H9 (cell line): ENCODE measurements around the gene ATRN. TPM values are rescaled to one million over a fixed set of nuclear protein-coding genes. Genes with fewer than 3 reads are reported as not detected.
A peak's percentile ranks its signal among the peaks of the same experiment; 100 is the strongest.

Experiments
- DNase-seq: peaks from one replicate; pipeline ENCODE4 v3.0.0-alpha.2; 2017
- H2AFZ ChIP-seq: one replicate; pipeline ENCODE4 v1.6.1; 2013; ENCODE audit warnings: mild to moderate bottlenecking, low read length, control low read depth, moderate library complexity
- H2AK5ac ChIP-seq: 2 replicates; pipeline ENCODE4 v1.6.1; 2013; ENCODE audit warnings: low read length, control low read depth, mixed read lengths; ENCODE audit not compliant: insufficient read length
- H2BK120ac ChIP-seq: one replicate; pipeline ENCODE4 v1.6.1; 2013; ENCODE audit warnings: low read depth, mild to moderate bottlenecking, low read length, control low read depth, inconsistent platforms; ENCODE audit not compliant: poor library complexity, severe bottlenecking
- H2BK12ac ChIP-seq: 2 replicates; pipeline ENCODE4 v1.6.1; 2013; ENCODE audit warnings: low read length, control low read depth, mixed read lengths, low read depth; ENCODE audit not compliant: insufficient read length
- H2BK15ac ChIP-seq: 2 replicates; pipeline ENCODE4 v1.6.1; 2013; ENCODE audit warnings: low read depth, low read length, control low read depth
- H2BK20ac ChIP-seq: one replicate; pipeline ENCODE4 v1.6.1; 2013; ENCODE audit warnings: low read depth, mild to moderate bottlenecking, low read length, control low read depth, inconsistent platforms; ENCODE audit not compliant: poor library complexity, severe bottlenecking
- H2BK5ac ChIP-seq: 2 replicates; pipeline ENCODE4 v1.6.1; 2013; ENCODE audit warnings: low read length, control low read depth, mixed read lengths; ENCODE audit not compliant: insufficient read length
- H3K14ac ChIP-seq: 2 replicates; pipeline ENCODE4 v1.6.1; 2013; ENCODE audit warnings: low read length, control low read depth; ENCODE audit not compliant: insufficient read depth
- H3K18ac ChIP-seq: 2 replicates; pipeline ENCODE4 v1.6.1; 2013; ENCODE audit warnings: low read depth, mild to moderate bottlenecking, mixed read lengths, low read length, control low read depth; ENCODE audit not compliant: insufficient read length
- H3K23ac ChIP-seq: 2 replicates; pipeline ENCODE4 v1.6.1; 2013; ENCODE audit warnings: low read length, control low read depth, mixed read lengths, low read depth; ENCODE audit not compliant: insufficient read length
- H3K23me2 ChIP-seq: 2 replicates; pipeline ENCODE4 v1.6.1; 2013; ENCODE audit warnings: low read depth, mild to moderate bottlenecking, mixed read lengths, low read length, control low read depth; ENCODE audit not compliant: insufficient read length, poor library complexity, severe bottlenecking
- H3K27ac ChIP-seq: 2 replicates; pipeline ENCODE4 v1.5.1; 2013; ENCODE audit warnings: low read length, control low read depth, mixed read lengths, low read depth; ENCODE audit not compliant: insufficient read length
- H3K27me3 ChIP-seq: 2 replicates; pipeline ENCODE4 v1.6.1; 2013; ENCODE audit warnings: low read length, control low read depth, inconsistent platforms; ENCODE audit not compliant: insufficient read depth
- H3K4ac ChIP-seq: 2 replicates; pipeline ENCODE4 v1.6.1; 2013; ENCODE audit warnings: low read depth, mild to moderate bottlenecking, control low read depth, inconsistent platforms, low read length, moderate library complexity
- H3K4me1 ChIP-seq: 2 replicates; pipeline ENCODE4 v1.6.1; 2013; ENCODE audit warnings: low read length, control low read depth, inconsistent platforms; ENCODE audit not compliant: insufficient read depth
- H3K4me2 ChIP-seq: 2 replicates; pipeline ENCODE4 v1.6.1; 2013; ENCODE audit warnings: low read length, control low read depth, mixed read lengths; ENCODE audit not compliant: insufficient read length, insufficient read depth
- H3K56ac ChIP-seq: 2 replicates; pipeline ENCODE4 v1.6.1; 2013; ENCODE audit warnings: low read depth, mild to moderate bottlenecking, mixed read lengths, low read length, control low read depth; ENCODE audit not compliant: insufficient read length
- H3K79me1 ChIP-seq: 2 replicates; pipeline ENCODE4 v1.6.1; 2013; ENCODE audit warnings: low read depth, mild to moderate bottlenecking, moderate library complexity, low read length, control low read depth, inconsistent platforms; ENCODE audit not compliant: insufficient read depth, poor library complexity, severe bottlenecking
- H3K79me2 ChIP-seq: 2 replicates; pipeline ENCODE4 v1.6.1; 2013; ENCODE audit warnings: low read length, control low read depth, inconsistent platforms; ENCODE audit not compliant: insufficient read depth
- H3K9ac ChIP-seq: 2 replicates; pipeline ENCODE4 v1.6.1; 2013; ENCODE audit warnings: low read length, control low read depth, mixed read lengths; ENCODE audit not compliant: insufficient read length; ENCODE audit errors: extremely low read depth
- H3K9me3 ChIP-seq: one replicate; pipeline ENCODE4 v1.6.1; 2013; ENCODE audit warnings: low read depth, low read length, inconsistent platforms; ENCODE audit not compliant: control insufficient read depth
- H3T11ph ChIP-seq: one replicate; pipeline ENCODE4 v1.6.1; 2013; ENCODE audit warnings: mild to moderate bottlenecking, low read length, control low read depth, inconsistent platforms
- H4K20me1 ChIP-seq: one replicate; pipeline ENCODE4 v1.6.1; 2013; ENCODE audit not compliant: control insufficient read depth, insufficient read length, insufficient read depth
- H4K5ac ChIP-seq: 2 replicates; pipeline ENCODE4 v1.6.1; 2013; ENCODE audit warnings: low read depth, mild to moderate bottlenecking, mixed read lengths, low read length, control low read depth; ENCODE audit not compliant: insufficient read length
- H4K8ac ChIP-seq: replicated peaks from 2 replicates; pipeline ENCODE4 v1.6.1; 2013; ENCODE audit warnings: low read length, control low read depth, mixed read lengths, low read depth; ENCODE audit not compliant: insufficient read length
- H4K91ac ChIP-seq: 2 replicates; pipeline ENCODE4 v1.6.1; 2013; ENCODE audit warnings: low read depth, mild to moderate bottlenecking, moderate library complexity, mixed read lengths, low read length, control low read depth; ENCODE audit not compliant: insufficient read length
- H3K27ac Mint-ChIP-seq, 3 experiments: 2 replicates in 2 of 3; 3 replicates in 1 of 3; pipeline ENCODE4 v1.8.0; 2020 to 2021; ENCODE audit warnings: mixed read lengths in 3 of 3, mild to moderate bottlenecking in 1 of 3, moderate library complexity in 1 of 3
- H3K27me3 Mint-ChIP-seq: 2 replicates; pipeline ENCODE4 v1.8.0; 2021; ENCODE audit warnings: low read depth, mild to moderate bottlenecking, moderate library complexity, mixed read lengths
- H3K36me3 Mint-ChIP-seq, 3 experiments: 2 replicates in 2 of 3; 3 replicates in 1 of 3; pipeline ENCODE4 v1.8.0; 2020 to 2021; ENCODE audit warnings: low read depth in 3 of 3, mixed read lengths in 3 of 3; ENCODE audit not compliant: insufficient read depth in 1 of 3
- H3K4me1 Mint-ChIP-seq, 2 experiments: 2 replicates each; pipeline ENCODE4 v1.8.0; 2020; ENCODE audit warnings: mixed read lengths in 2 of 2
- H3K4me3 Mint-ChIP-seq, 2 experiments: 2 replicates in 1 of 2; 3 replicates in 1 of 2; pipeline ENCODE4 v1.8.0; 2020 to 2021; ENCODE audit warnings: mild to moderate bottlenecking in 2 of 2, mixed read lengths in 2 of 2, moderate library complexity in 1 of 2
- H3K9me3 Mint-ChIP-seq, 2 experiments: 2 replicates in 1 of 2; 3 replicates in 1 of 2; pipeline ENCODE4 v1.8.0; 2020; ENCODE audit warnings: mild to moderate bottlenecking in 2 of 2, mixed read lengths in 2 of 2, moderate library complexity in 1 of 2
- WGBS: extraction: QIAGEN DNeasy Blood & Tissue Kit; methylation state at CpG from one replicate; pipeline ENCODE4 v1.1.7; 2013; ENCODE audit warnings: missing lambda C conversion rate, low lambda C conversion rate, mixed read lengths; ENCODE audit not compliant: insufficient read length; ENCODE audit errors: extremely low coverage; 5-methylcytosine and 5-hydroxymethylcytosine counted together
- total RNA-seq: library from RNA; stranded (reverse); gene quantifications from 2 replicates; pipeline ENCODE4 v1.2.1, GENCODE V29; 2021
- TF ChIP-seq, protein P1 (sequence below): fragments of 200-600 bp; sonication (generic); conservative IDR thresholded peaks from 3 replicates; pipeline ENCODE4 v1.8.0; 2021; ENCODE audit warnings: antibody characterized with exemption, mild to moderate bottlenecking

Gene ATRN
- total RNA-seq, 1 experiment from 2014 or later = 23.1 TPM

DNA sequence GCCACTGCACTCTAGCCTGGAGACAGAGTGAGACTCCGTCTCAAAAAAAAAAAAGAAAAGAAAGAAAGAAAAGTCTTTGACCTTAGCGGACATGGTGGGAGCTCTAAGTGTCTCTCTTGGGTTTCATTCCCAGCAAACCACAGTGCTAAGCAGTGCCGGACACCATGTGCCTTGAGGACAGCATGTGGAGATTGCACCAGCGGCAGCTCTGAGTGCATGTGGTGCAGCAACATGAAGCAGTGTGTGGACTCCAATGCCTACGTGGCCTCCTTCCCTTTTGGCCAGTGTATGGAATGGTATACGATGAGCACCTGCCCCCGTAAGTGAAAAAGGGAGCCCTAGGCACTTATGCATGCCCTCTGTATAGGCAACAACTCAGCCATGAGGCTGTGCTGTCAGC, 112.9 kb downstream of the ATRN start:
- Histone ChIP-seq H3K4ac (no peak overlapping the region), H3K27me3 (no peaks in the 10 kb centered on the region), H4K5ac (no peak overlapping the region), H3K9ac (no peak overlapping the region), H2BK20ac (no peak overlapping the region), H3K79me1 (no peaks in the 10 kb centered on the region), H4K91ac (no peak overlapping the region), H2AK5ac (no peak overlapping the region), H3K4me2 (no peak overlapping the region), H2BK5ac (no peak overlapping the region), H3K23ac (no peak overlapping the region), H3K27ac (no peak overlapping the region), H2BK120ac (no peak overlapping the region), H2AFZ (no peak overlapping the region), H3K4me1 (no peaks in the 10 kb centered on the region), H3T11ph (no peak overlapping the region), H2BK15ac (no peak overlapping the region), H3K56ac (no peak overlapping the region), H3K9me3 (no peaks in the 10 kb centered on the region), H4K20me1 (no peaks in the 10 kb centered on the region), H3K18ac (no peak overlapping the region), H3K23me2 (no peaks in the 10 kb centered on the region), H3K79me2 (no peaks in the 10 kb centered on the region), H4K8ac (no peak overlapping the region), H3K14ac (no peak overlapping the region), H2BK12ac (no peak overlapping the region)
- TF ChIP-seq, protein P1, sequence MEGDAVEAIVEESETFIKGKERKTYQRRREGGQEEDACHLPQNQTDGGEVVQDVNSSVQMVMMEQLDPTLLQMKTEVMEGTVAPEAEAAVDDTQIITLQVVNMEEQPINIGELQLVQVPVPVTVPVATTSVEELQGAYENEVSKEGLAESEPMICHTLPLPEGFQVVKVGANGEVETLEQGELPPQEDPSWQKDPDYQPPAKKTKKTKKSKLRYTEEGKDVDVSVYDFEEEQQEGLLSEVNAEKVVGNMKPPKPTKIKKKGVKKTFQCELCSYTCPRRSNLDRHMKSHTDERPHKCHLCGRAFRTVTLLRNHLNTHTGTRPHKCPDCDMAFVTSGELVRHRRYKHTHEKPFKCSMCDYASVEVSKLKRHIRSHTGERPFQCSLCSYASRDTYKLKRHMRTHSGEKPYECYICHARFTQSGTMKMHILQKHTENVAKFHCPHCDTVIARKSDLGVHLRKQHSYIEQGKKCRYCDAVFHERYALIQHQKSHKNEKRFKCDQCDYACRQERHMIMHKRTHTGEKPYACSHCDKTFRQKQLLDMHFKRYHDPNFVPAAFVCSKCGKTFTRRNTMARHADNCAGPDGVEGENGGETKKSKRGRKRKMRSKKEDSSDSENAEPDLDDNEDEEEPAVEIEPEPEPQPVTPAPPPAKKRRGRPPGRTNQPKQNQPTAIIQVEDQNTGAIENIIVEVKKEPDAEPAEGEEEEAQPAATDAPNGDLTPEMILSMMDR = no peak
- H3K4me1 Mint-ChIP-seq = peaks cover 3 to 6% of the 10 kb centered on the region in 2 experiments; a peak in 2 of 4 replicates
- H3K27ac Mint-ChIP-seq = 0 out of 7 replicates have a peak overlapping the region, but pooled peaks of 1 of the 3 experiments have one; percentile 17
- no peaks in the 10 kb centered on the region for H3K27me3 Mint-ChIP-seq
- no peak overlapping the region for H3K4me3 Mint-ChIP-seq
- H3K9me3 Mint-ChIP-seq = peaks cover 7 to 19% of the 10 kb centered on the region in 2 experiments; a peak in 3 of 5 replicates
- no CpG with 5 or more reads among the region's 7 CpGs for WGBS
- peaks cover 10 to 42% (median 40%) of the 10 kb centered on the region in 3 experiments for H3K36me3 Mint-ChIP-seq
- DNase-seq = no peak
